GM12873 (cell line): ENCODE measurements around the gene FTCD.

ENCODE experiments used
- CTCF ChIP-seq: IDR thresholded peaks from 2 replicates; pipeline ENCODE4 v1.5.1; 2012; ENCODE audit warnings: low read depth, mild to moderate bottlenecking, moderate library complexity, low read length, control low read depth; ENCODE audit not compliant: insufficient read depth; ENCODE audit errors: missing control alignments

FTCD gene

DNA sequence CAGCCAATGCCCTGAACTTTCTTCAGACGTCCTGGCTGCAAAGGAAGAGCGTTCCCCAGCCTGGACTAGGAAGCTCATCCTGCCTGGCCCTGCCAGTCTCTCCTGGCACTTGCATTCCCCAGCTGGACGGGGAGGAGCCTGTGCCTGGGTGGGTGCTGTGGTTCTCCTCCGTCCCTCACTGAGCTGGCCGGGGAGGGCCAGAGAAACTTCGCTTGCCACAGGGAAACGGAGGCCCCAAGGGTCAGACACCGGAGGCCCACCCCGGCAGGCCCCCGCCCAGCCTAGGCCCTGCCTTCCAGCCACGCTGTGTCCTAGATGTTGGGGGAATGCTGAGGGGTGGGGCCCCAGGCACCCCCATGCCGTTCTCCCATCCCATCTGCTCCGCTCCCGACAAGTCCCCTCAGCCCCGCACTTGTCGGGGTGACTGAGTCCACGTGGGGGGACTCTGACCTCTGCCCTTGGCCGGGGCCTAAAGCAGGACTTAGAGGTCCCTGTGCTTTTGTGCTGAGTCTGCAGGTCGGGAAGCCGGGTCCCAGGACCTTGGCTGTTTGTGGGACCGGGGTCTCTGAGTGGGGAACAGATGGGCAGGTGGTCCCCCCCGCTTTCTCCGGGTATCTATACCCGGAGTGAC is 4.8 kb downstream of the FTCD start:
- TF ChIP-seq CTCF: no peak

- no peak for TF ChIP-seq CTCF
Observed at GRCh38 chr21:46150073-46150472, 5.3 kb downstream of the FTCD start.

DNA sequence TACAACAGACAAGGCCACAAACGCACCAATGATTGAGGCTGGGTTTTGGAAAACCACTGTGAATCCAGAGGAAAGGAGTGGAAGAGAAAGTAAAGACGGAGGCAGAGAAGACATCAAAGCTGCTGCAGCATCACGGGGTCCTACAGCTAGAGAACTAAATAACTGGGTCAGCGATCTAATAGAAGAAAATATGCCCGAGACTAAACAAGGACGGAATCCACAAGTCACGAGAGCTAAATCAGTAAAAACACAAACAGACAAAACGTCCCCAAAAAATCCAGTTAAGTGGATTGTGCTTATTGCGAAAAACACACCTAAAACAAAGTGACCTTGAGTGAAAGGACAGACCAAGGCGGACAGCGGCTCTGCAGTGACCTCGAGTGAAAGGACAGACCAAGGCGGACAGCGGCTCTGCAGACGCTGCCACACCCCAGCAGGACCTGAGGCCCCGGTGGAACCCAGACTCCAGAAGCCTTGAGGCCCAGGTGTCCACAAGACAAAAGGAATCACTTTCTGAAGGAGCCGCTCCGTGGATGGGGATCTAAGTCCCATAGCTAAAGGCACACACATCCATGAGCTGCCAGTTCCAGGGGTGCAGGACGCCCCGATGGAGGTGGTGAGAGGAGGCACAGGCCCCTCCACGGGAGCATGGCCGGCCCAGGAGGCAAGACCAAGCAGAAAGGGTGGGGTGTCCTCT is 6.0 kb downstream of the FTCD start:
- TF ChIP-seq CTCF: no peak

DNA sequence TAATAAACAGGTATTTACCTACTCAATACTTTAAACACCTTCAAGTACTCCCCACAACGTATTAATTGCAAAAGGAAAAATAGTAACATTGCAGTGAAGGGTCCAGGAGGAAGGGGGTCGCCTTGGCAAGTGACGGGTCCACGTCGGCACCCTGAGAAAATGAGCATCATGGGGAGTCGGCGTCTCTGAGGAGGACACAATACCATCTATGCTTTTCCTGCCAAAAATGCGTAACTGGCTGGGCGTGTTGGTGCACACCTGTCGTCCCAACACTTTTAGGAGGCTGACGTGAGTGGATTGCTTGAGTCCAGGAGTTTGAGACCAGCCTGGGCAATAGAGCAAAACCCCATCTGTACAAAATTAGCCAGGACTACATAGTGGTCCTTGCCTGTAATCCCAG is 7.3 kb downstream of the FTCD start:
- TF ChIP-seq CTCF: no peak

- TF ChIP-seq CTCF: peak; percentile 70
Observed at GRCh38 chr21:46147429-46147828, 8.0 kb downstream of the FTCD start.

GRCh38 chr21:46146856-46147255 is 8.5 kb downstream of the FTCD start:
- TF ChIP-seq CTCF: no peak

GRCh38 chr21:46145840-46146691 is 9.3 kb downstream of the FTCD start:
- no peak for TF ChIP-seq CTCF
